K562 (cell line): ENCODE measurements around the gene SPZ1. TPM values are rescaled to one million over a fixed set of nuclear protein-coding genes. Genes with fewer than 3 reads are reported as not detected.

Experiments
- ATAC-seq: fragments of 200-7000 bp; cut with Tn5 transposase; 3 replicates; pipeline ENCODE4 v1.9.1; 2020; ENCODE audit warnings: moderate library complexity
- Bru-seq: library from RNA; stranded (reverse); fragments of 400-500 nt; gene quantifications from one replicate; lab custom pipeline; 2021; lab: Mats Ljungman, UMichigan
- BruChase-seq, 2 experiments: library from RNA; stranded (reverse); fragments of 400-500 nt; gene quantifications; one replicate each; lab custom pipeline; 2021; lab: Mats Ljungman, UMichigan
- BruUV-seq: library from RNA; stranded (reverse); fragments of 400-500 nt; replicated peaks from 2 replicates; lab custom pipeline; 2021; lab: Mats Ljungman, UMichigan
- CTCF ChIA-PET: fragments of 300-600 bp; formaldehyde crosslinking; extraction: SDS; loops from one replicate; lab custom pipeline; 2021; ENCODE audit warnings: low intra/inter-chr PET ratio; lab: Yijun Ruan, JAX
- POLR2A ChIA-PET: fragments of 300-600, 350-650 bp; sonication (Branson Sonifier 250); formaldehyde crosslinking; extraction: SDS; loops from one replicate; lab custom pipeline; 2021; ENCODE audit warnings: antibody characterized with exemption, inconsistent platforms; lab: Yijun Ruan, JAX
- DNase-seq, 4 experiments: peaks; one replicate each; pipeline versions ENCODE4 v3.0.0 to v3.0.0-alpha.2; 2011 to 2018; ENCODE audit warnings: low spot score in 3 of 4, mixed read lengths in 3 of 4; ENCODE audit errors: extremely low read depth in 1 of 4
- FAIRE-seq: peaks from 2 replicates; lab custom pipeline; 2011; peaks lifted over from hg19 to GRCh38; lab: Jason Lieb, UNC
- H2AFZ ChIP-seq: 2 replicates; pipeline ENCODE4 v1.6.0; 2011; ENCODE audit warnings: low read depth, low read length, control low read depth, inconsistent platforms
- H3K27ac ChIP-seq: fragments of 200-600 bp; 3 replicates; pipeline ENCODE4 v1.8.0; 2011; ENCODE audit warnings: low read depth, mild to moderate bottlenecking, control low read depth, inconsistent platforms, low read length, moderate library complexity, mixed read lengths; ENCODE audit errors: extremely low read depth
- H3K27me3 ChIP-seq, 2 experiments: fragments of 300-600 bp in 1 of 2; 2 replicates in 1 of 2; 3 replicates in 1 of 2; pipeline versions ENCODE4 v1.6.0 to v1.8.0; 2011; ENCODE audit warnings: inconsistent platforms in 2 of 2, low read length in 2 of 2, mild to moderate bottlenecking in 1 of 2, mixed read lengths in 1 of 2, moderate library complexity in 1 of 2; ENCODE audit not compliant: control insufficient read depth in 2 of 2, insufficient read depth in 2 of 2
- H3K36me3 ChIP-seq: fragments of 300-600 bp; 3 replicates; pipeline ENCODE4 v1.8.0; 2011; ENCODE audit warnings: mild to moderate bottlenecking, low read length, inconsistent platforms; ENCODE audit not compliant: control insufficient read depth, insufficient read depth
- H3K4me1 ChIP-seq, 2 experiments: fragments of 200-600 bp in 1 of 2; replicated peaks in 1 of 2; 2 replicates in 1 of 2; 3 replicates in 1 of 2; pipeline versions ENCODE4 v1.5.1 to v1.8.0; 2011; ENCODE audit warnings: inconsistent platforms in 2 of 2, low read length in 2 of 2, mild to moderate bottlenecking in 1 of 2, mixed read lengths in 1 of 2, moderate library complexity in 1 of 2; ENCODE audit not compliant: control insufficient read depth in 2 of 2, insufficient read depth in 2 of 2
- H3K4me2 ChIP-seq: 2 replicates; pipeline ENCODE4 v1.6.1; 2011; ENCODE audit warnings: low read length, control low read depth, inconsistent platforms, mixed read lengths; ENCODE audit not compliant: insufficient read depth
- H3K4me3 ChIP-seq: fragments of 200-600 bp; sonication (generic), shearing (Covaris generic); 2 replicates; pipeline ENCODE4 v1.5.1; 2016; ENCODE audit warnings: control low read depth, inconsistent platforms
- H3K79me2 ChIP-seq: fragments of 200-600 bp; 3 replicates; pipeline ENCODE4 v1.8.0; 2011; ENCODE audit warnings: low read length, inconsistent platforms; ENCODE audit not compliant: control insufficient read depth, insufficient read depth
- H3K9ac ChIP-seq, 2 experiments: 2 replicates each; pipeline versions ENCODE4 v1.6.0 to v1.6.1; 2011; ENCODE audit warnings: low read depth in 2 of 2, low read length in 2 of 2, control low read depth in 1 of 2, inconsistent platforms in 1 of 2, mild to moderate bottlenecking in 1 of 2, mixed read lengths in 1 of 2; ENCODE audit not compliant: insufficient read depth in 1 of 2
- H3K9me1 ChIP-seq: one replicate; pipeline ENCODE4 v1.6.0; 2011; ENCODE audit warnings: inconsistent platforms, mild to moderate bottlenecking, low read length, moderate library complexity; ENCODE audit not compliant: control insufficient read depth, insufficient read depth
- H3K9me3 ChIP-seq: replicated peaks from 2 replicates; pipeline ENCODE4 v1.5.1; 2011; ENCODE audit warnings: low read depth, low read length, inconsistent platforms; ENCODE audit not compliant: control insufficient read depth, insufficient read depth
- H4K20me1 ChIP-seq: replicated peaks from 2 replicates; pipeline ENCODE4 v1.6.1; 2011; ENCODE audit warnings: low read length, inconsistent platforms, mixed read lengths; ENCODE audit not compliant: control insufficient read depth, insufficient read depth
- BMI1 ChIP-seq: fragments of 150-350 bp; IDR thresholded peaks from 2 replicates; pipeline ENCODE4 v1.6.1; 2014; ENCODE audit warnings: low read length
- NFATC3 ChIP-seq: fragments of 450-650 bp; IDR thresholded peaks from 2 replicates; pipeline ENCODE4 v1.6.1; 2017; ENCODE audit warnings: mild to moderate bottlenecking
- NONO ChIP-seq, 2 experiments: fragments of 200-400 bp in 1 of 2; fragments of 450-650 bp in 1 of 2; formaldehyde crosslinking in 1 of 2; IDR thresholded peaks; 2 replicates each; pipeline ENCODE4 v1.6.1; 2017; ENCODE audit warnings: low read depth in 2 of 2, mild to moderate bottlenecking in 2 of 2, moderate library complexity in 2 of 2, low read length in 1 of 2
- THRAP3 ChIP-seq: fragments of 450-650 bp; IDR thresholded peaks from 2 replicates; pipeline ENCODE4 v1.6.1; 2016; ENCODE audit warnings: mild to moderate bottlenecking, inconsistent platforms, borderline replicate concordance
- WGBS: fragments of 100-300 bp; shearing (Covaris generic); methylation state at CpG from one replicate; pipeline ENCODE4 v1.1.6; 2016; ENCODE audit warnings: low coverage, mixed read lengths; ENCODE audit not compliant: insufficient coverage; ENCODE audit errors: missing lambda C conversion rate; 5-methylcytosine and 5-hydroxymethylcytosine counted together
- in situ Hi-C: fragments of 300-500 bp; cut with MboI; formaldehyde crosslinking; loops from 4 replicates; pipeline ENCODE4 v1.15.0; 2018; ENCODE audit warnings: inconsistent platforms, mixed read lengths
- intact Hi-C: fragments of 100-400 bp; cut with micrococcal nuclease; formaldehyde crosslinking; loops from 2 replicates; pipeline ENCODE4 v1.14.2; 2022
- long read RNA-seq, 3 experiments: library from polyadenylated mRNA in 2 of 3; library from RNA in 1 of 3; unstranded in 2 of 3; stranded (forward) in 1 of 3; transcript quantifications; one replicate each; pipeline ENCODE4 v2.0.0, GENCODE V29; 2019 to 2022
- polyA minus RNA-seq, 3 experiments: library from RNA; depleted of rRNA, polyadenylated mRNA; stranded (reverse); fragments of >200 nt; gene quantifications; 2 replicates each; pipeline ENCODE4 v1.2.3, GENCODE V29; 2011
- polyA plus RNA-seq, 8 experiments: library from polyadenylated mRNA; depleted of rRNA in 4 of 8; stranded (reverse) in 5 of 8; unstranded in 3 of 8; fragments of >200 nt; fragmentation: Nextera tagmentation in 2 of 8; fragmentation: Illumina TruSeq in 1 of 8; extraction: Ambion mirVana in 2 of 8; extraction: Trizol in 1 of 8; gene quantifications; 2 replicates each; pipeline versions ENCODE4 v1.2.1 to v1.2.3, GENCODE V29; 2011 to 2014; ENCODE audit warnings: inconsistent platforms in 1 of 8, missing spikeins in 1 of 8
- total RNA-seq, 7 experiments: library from RNA; depleted of rRNA in 6 of 7; stranded (reverse); fragments of >200 nt in 6 of 7; fragmentation: Illumina TruSeq in 2 of 7; extraction: Trizol in 2 of 7; gene quantifications; 2 replicates each; pipeline versions ENCODE4 v1.2.1 to v1.2.3, GENCODE V29; 2011 to 2021; ENCODE audit warnings: low replicate concordance in 1 of 7

Gene SPZ1, protein sequence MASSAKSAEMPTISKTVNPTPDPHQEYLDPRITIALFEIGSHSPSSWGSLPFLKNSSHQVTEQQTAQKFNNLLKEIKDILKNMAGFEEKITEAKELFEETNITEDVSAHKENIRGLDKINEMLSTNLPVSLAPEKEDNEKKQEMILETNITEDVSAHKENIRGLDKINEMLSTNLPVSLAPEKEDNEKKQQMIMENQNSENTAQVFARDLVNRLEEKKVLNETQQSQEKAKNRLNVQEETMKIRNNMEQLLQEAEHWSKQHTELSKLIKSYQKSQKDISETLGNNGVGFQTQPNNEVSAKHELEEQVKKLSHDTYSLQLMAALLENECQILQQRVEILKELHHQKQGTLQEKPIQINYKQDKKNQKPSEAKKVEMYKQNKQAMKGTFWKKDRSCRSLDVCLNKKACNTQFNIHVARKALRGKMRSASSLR
- total RNA-seq (2011; cell fraction: chromatin; rRNA removed; ENCODE audit: low replicate concordance) = not detected in 2 replicates
- not detected in 2 replicates for total RNA-seq (2011; cell fraction: nucleolus; rRNA removed)
- not detected in 2 replicates for total RNA-seq (2011; cell fraction: nucleoplasm; rRNA removed)
- not detected in 2 replicates for total RNA-seq (2014; rRNA removed)
- total RNA-seq (2014; rRNA removed; fragmentation: Illumina TruSeq; extraction: Trizol) = not detected in 2 replicates
- not detected in 2 replicates for total RNA-seq (2015; rRNA removed; fragmentation: Illumina TruSeq; extraction: Trizol)
- not detected in 2 replicates for total RNA-seq (2021)
- polyA plus RNA-seq (2011; rRNA removed) = not detected in 2 replicates
- not detected in 2 replicates for polyA plus RNA-seq (2011; cell fraction: cytosol; rRNA removed)
- polyA plus RNA-seq (2011; cell fraction: nucleus; rRNA removed) = not detected in 2 replicates
- not detected in 2 replicates for polyA plus RNA-seq (2012)
- polyA plus RNA-seq (2014; fragmentation: Illumina TruSeq; extraction: Trizol) = 0.08 TPM in 1 of 2 replicates, not detected in the other
- polyA plus RNA-seq (2014; fragmentation: Nextera tagmentation; extraction: Ambion mirVana) = not detected
- polyA plus RNA-seq (2014; rRNA removed) = not detected in 2 replicates
- not detected in 2 replicates for polyA minus RNA-seq (2011; rRNA and poly(A)+ RNA removed)
- polyA minus RNA-seq (2011; cell fraction: cytosol; rRNA and poly(A)+ RNA removed) = not detected in 2 replicates
- not detected in 2 replicates for polyA minus RNA-seq (2011; cell fraction: nucleus; rRNA and poly(A)+ RNA removed)
- Bru-seq, nascent RNA = not detected
- BruChase-seq, experiment 1, labeled RNA remaining after a 2-hour chase = not detected
- BruChase-seq, experiment 2, labeled RNA remaining after a 6-hour chase = not detected
- long read RNA-seq, experiment 1 = 0 reads
- long read RNA-seq, experiment 2 = 0 reads
- long read RNA-seq, experiment 3 = 0 reads

DNA sequence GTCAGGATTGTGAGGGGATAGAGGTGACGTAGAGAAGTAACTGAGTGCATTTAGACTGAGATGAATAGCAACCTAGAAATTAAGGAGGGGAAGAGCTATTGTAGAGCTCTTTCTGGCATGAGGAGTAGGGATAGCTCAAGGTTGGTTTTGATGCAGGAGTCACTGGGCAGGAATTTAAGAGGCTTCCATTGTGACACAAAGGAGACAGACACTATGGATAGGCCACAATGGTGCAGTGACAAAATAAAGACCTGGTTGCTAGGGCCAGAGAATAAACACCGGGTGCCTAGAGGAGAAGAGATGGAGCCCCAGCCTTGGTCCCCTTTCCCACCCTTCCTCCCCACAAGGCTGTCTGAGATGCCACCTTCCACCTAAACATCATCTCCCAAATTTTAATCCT is at the start of gene SPZ1:
Gene SPZ1, plus strand, starts transcription at position 301 of the 400 bp plus-strand sequence. CDS start 214 bp downstream, outside the sequence.
- Histone ChIP-seq H3K9me3 (no peaks in the 10 kb centered on the region), H3K4me3 (no peak within 1 kb of the TSS), H3K4me2 (no peak within 1 kb of the TSS), H3K79me2 (no peaks in the 10 kb centered on the region), H3K27me3 (peaks cover 8 to 12% of the 10 kb centered on the region in 2 experiments), H4K20me1 (no peaks in the 10 kb centered on the region), H3K27ac (no peak within 1 kb of the TSS), H3K9me1 (no peaks in the 10 kb centered on the region), H2AFZ (no peak within 1 kb of the TSS), H3K9ac (no peak within 1 kb of the TSS), H3K4me1 (no peaks in the 10 kb centered on the region; a peak in 1 of 5 replicates), H3K36me3 (no peaks in the 10 kb centered on the region)
- ChIA-PET CTCF (no interaction called here), POLR2A (interaction anchor here (0.6 kb wide), 1 partner anchor 727 kb away, joined by 3 read pairs; no protein-coding TSS in a partner anchor)
- no peak for TF ChIP-seq THRAP3
- no peak for TF ChIP-seq BMI1
- no peak for TF ChIP-seq NFATC3
- TF ChIP-seq NONO (IDR thresholded peaks at IDR 0.05; ENCODE audit: low read depth in 2 of 2, low read length in 1 of 2) = no peak
- DNase-seq (no peak), ATAC-seq (no peak), FAIRE-seq (no peak)
- intact Hi-C loops = loop anchor here (10.0 kb wide), 1 partner anchor 165 kb away; the partner anchor contains the start of gene FAM151B
- BruUV-seq = no TSS peak
- 0% methylated on average over 2 of the region's 2 CpGs for WGBS
- in situ Hi-C loops = loop anchor here (25.0 kb wide), 1 partner anchor 1307 kb away; no protein-coding TSS in a partner anchor
